NK-92 treated with Interleukin-12 subunit alpha and Interleukin-12 subunit beta, amount 100 ng/mL, for 24 hours (cell line): ENCODE measurements around the gene NAB1.

Source experiments
- DNase-seq: peaks from one replicate; lab custom pipeline; 2025; lab: John Stamatoyannopoulos, UW

The NAB1 gene

DNA sequence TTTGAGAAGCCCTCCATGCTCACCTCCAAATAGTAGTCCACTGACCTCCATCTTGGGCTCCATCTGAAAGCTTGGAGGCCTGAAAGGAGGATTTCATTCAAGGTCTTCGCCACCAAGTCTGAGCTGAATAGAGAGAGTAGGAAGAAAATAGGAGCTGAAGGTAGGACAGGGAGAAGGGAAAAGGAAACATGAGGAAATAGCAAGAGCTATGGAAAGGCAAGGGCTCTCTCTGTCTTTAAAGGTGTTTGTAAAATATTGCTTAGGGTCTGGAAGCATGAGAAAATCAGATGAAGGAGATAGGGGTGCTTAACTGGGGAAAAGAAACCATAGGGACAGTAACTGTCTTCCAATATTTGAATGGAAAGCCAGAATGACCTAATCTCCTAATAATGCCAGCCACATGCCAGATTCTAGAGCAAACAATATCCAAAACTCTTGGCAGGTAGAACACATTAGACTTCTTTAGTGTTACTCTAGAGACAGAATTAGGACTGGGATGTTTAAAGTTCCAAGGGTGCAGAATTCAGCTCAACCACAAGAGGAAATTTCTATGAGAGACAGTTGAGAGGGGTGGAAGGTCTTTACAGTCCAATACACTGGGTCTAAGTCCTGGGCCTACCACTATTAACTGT lies 67.4 kb downstream of the NAB1 start:
- DNase-seq: no peak

DNA sequence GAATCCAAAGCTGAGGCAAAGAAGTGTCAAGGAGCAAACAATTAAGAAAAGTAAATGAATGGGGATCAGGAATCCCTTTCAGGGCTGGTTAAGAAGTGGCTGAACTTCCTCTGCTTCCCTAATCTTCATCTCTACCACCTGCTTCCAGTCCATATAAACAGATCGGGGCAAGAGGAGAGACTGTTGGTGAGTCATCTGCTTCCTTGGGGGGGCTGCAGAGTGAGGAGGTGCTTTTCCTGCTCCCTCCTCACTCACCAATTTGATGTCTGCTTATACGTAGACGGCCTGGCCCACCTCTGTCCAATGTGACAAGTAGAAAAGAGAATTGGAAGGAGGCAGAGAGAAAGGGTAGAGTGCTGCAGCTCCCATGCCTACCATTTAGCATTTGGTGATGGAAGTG lies 68.4 kb downstream of the NAB1 start:
- DNase-seq: no peak

DNA sequence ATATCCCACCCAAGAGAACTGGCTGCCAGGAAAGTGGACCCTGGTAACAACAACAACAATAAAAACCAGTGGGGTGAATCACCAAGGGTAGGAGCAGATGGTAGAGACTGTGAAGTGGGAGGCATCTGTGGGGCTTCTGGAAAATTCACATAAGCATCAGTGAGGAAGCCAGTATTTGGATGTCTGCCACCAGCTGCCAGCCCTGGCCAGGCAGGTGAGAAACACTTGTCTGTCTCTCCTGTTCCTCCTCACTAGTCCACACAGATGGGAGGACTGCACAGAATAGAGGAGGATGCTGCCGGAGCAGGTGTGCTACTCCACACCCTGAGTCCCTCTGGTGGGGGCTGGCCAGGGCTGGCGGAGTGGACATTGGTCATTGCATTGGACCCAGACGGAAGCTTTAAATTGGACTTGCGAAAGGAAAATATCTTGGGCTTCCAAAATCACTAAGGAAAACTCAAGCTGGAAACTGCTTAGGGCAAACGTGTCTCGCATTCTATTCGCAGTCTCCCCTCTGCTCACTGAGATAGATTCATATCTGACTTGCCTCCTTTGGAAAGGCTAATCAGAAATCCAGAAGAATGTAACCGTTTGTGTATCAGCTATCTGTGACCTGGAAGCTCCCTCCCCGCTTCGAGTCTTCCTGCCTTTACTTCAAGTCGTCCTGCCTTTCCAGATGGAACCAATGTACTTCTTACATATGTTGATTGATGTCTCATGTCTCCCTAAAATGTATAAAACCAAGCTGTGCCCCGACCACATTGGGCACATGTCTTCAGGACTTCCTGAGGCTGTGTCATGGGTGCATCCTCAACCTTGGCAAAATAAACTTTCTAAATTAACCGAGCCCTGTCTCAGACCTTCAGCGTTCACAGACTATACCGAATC lies 69.1 kb downstream of the NAB1 start:
- DNase-seq: no peak

DNA sequence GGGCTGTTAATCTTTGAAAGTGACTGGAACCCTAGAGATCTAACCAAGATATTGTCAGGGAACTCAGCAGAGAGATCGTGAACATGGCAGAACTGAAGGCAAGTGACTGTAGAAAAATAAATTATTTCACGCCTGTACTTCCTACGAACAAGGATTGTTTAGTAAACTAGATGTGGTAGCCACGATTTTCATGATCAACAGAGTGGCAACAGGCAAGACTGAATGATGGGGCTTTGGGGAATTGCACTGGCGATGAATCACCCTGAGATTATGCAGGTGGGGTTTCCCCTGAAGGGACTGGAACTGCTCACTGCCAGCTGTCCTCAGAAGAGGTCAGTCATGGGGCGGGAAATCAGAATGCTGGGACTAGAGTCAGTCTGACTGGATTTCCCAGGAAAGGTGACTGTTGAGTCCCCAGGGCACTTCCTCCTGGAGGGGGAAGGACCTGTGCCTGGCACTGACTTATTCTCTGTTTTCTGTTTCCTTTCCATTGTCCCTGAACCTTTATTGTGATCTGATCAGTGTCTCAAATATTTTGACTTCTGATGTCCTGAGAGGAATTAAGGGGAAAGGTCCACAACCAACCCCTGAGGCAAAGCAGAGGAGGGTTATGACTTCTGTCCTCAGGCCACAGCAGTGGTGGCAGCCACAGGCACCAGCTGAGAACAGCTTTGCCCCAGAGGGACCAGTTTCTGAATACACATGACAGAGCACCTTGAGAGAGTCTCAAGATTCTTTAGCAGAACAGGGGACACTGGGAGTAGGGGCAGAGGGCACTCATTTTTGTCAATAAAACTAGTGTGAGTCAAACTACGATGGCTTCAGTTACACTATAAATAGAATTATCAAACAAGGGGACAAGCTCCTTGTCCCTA lies 70.0 kb downstream of the NAB1 start:
- peak; percentile 15 for DNase-seq

DNA sequence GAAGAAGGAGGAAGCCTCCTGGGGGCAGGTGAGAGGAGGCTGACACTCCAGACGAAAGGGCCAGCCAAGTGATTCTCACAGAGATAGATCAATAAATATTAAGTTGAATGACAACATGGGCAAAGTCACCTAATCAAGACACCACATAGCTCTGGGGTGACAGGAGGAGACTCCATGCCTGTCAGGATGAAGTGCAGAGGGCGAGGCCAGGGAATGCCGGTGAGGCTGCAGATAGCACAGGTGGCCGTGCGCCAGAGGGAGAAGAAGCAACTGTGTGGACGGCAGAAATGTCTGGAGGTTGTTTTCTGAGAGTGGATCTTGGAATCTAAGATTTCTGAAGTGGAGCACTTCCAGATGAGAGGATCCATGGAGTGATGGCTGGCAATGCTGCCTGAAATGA lies 71.4 kb downstream of the NAB1 start:
- DNase-seq: no peak

DNA sequence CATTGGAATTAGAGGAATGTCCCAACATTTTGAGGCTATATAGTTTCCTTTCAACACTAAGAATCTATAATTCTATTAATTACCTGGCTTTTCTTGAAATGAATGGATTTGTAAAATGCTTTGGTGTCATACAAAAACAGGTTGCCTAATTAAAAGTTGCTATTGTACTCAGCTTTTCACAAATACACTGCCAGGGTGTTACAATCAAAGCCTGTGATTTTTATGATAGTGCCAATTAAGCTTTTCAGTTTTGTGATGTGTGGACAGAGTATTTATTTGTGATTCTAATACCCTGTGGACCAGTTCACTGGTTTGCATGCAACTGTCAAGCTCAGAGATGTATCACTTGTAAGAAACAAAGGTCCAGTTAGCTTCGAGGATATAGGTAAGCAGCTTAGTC lies 71.8 kb downstream of the NAB1 start:
- no peak for DNase-seq

DNA sequence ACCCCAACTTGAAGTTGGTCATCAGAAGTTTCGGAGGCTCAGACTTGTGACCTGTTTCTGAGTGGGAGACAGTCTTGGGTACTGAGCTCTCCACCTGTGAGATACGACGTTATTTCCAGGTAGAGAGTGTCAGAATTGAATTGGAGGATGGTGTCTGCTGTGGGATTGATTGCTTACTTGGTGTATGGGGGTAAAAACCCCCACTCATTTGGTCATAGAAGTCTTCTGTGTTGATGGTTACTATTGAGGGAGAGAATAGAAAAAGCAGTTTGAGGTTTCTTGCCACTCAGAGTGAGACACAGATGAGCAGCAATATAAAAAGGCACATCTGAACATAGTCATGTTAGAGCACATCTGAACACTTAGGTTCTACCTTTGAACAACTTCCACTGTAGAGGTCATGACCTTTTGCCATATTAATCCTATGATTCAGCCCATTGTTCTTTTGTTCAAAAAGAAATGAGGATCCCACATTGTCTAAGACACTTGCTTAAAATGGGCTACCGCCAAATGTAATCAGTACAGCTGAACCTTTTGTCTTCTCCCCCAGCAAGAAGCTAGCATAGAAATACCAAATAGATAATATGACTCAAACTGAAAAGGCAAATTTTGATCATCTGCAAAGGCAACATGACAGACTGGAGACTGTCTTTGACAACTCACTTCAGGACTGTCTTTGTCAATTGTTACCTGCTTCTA lies 73.3 kb downstream of the NAB1 start:
- no peak for DNase-seq

DNA sequence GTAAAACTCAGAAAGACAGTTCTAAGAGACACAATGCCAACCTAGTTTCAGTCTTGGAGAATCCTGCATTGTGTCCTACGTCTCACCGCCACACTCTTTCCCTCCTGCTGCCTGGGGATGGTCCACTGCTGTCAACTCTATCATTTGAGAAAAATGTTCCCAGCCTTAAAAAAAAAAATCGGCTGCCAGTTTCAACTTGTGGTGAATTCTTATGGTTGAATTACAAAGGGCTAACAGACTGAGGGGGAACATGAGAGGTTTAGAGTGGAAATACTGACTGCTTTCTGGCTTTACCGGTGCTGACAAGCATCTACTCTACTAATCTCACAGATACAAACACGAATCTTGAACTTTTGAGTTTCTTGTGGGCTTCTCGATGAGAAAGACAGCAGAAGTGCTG lies 74.0 kb downstream of the NAB1 start:
- no peak for DNase-seq

DNA sequence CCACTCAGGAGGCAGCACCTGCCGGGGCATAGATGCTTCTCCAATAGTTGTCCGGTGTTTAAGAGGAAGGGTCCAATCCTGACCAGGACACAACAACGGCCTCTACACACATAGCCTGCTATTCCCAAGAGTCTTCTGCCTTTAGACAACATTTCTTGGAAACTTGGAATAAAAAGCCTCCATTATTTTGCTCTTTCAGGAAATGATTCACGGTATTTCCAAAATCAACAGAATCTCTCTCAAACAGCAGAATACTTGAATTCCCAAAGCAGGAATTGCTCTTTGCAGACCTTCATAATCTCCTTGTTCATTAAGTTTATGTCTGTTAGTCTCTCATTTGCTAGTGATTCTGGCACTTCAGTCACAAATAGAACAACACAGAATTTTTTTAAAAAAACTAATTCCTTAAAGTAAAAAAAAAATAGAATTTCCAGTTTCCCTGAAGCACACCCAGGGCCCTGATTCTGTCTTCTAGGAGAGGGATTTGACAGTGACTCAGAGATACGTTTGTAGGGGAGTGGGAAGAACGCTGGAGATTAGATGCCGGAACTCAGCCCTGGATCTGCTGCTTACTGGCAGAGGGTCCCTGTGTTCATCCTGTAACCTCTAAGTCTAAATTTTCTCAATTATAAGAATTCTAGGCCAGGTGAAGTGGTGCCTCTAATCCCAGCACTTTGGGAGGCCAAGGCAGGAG lies 74.7 kb downstream of the NAB1 start:
- DNase-seq: no peak

DNA sequence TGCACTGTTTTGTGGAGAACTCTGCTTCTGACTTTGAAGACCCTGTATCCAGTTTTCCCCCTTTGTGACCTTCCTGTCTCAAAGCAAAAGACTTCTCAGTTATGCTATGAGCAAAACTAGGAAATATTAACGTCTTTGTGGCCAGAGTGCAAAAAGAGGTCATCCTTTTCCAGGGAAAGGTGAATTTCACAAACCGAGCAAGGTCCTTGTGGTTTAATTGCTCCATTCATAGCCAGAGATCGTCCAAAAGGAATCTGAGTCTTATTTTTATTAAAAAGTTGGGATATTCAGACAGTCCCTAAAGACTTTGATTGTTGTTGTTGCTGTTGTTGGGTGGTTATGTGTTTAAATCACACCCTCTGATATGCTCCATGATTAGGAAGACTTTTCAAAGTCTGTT lies 77.4 kb downstream of the NAB1 start:
- DNase-seq: no peak

DNA sequence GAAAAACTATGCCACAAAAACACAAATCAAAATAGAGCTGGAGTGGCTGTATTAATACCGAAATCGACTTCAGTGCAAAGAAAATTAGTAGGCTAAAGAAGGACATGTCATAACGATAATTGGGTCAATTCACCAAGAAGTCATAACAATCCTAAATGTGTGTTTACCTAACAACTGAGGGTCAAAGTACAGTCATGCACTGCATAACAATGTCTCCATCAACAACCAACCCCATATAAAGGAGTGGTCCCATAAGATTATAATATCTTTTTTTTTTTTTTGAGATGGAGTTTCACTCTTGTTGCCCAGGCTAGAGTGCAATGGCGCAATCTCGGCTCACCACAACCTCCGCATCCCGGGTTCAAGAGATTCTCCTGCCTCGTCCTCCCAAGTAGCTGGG lies 87.5 kb downstream of the NAB1 start:
- DNase-seq: no peak

DNA sequence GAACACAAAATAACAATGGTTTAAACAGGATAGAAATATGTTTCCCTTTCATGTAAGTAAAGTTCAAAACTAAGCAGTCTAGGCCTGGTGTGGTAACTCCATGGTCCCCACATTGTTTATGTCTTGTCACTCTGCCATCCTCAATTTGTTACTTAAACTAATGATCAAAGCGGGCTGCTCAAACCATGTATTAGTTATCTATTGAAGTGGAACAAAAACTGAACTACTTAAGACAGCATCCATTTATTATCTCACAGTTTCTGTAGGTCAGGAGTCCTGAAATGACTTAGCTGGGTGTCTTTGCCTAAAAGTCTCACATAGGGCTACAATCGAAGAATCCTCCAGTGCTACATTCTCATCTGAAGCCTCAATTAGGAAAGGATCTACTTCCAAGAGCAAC lies 91.6 kb downstream of the NAB1 start:
- no peak for DNase-seq
